Measurements from ENCODE around the gene INTS12. TPM values are rescaled to one million over a fixed set of nuclear protein-coding genes. Genes with fewer than 3 reads are reported as not detected.

INTS12 gene
- total and polyA plus RNA-seq, 10 of the 15 experiments (the other 5 are each of a cell fraction or from before 2014, with no cell fraction given): 24.2 to 52.4 (median 37.3) TPM

- ChIA-PET POLR2A (interaction anchor here (0.7 kb wide), 1 partner anchor 13 kb away, joined by 3 read pairs; no protein-coding TSS in a partner anchor), CTCF (interaction anchor here (0.7 to 2.6 kb wide), 4 partner anchors 9 to 136 kb away, joined by 3 to 14 read pairs (median 8); no protein-coding TSS in a partner anchor), RAD21 (ENCODE audit: unreplicated experiment) (interaction anchor here (1.4 to 3.8 kb wide), 2 partner anchors 19 to 136 kb away, joined by 3 to 13 read pairs; no protein-coding TSS in a partner anchor), SMC1A (ENCODE audit: uncharacterized antibody, unreplicated experiment) (interaction anchor here (1.0 to 13.3 kb wide), 5 partner anchors 13 to 58 kb away, joined by 3 to 130 read pairs (median 3); no protein-coding TSS in a partner anchor)
- intact Hi-C loops (cut with micrococcal nuclease; ENCODE audit: unreplicated experiment): no loop called here
- no peak overlapping the region for H3K27ac ChIP-seq (ENCODE audit: control insufficient read depth, insufficient read depth)
- no TSS peak for BruUV-seq (replicated peaks)
- H3K27me3 ChIP-seq (replicated peaks in 1 of 2; ENCODE audit: control insufficient read depth in 2 of 2, insufficient read depth in 2 of 2, low read length in 1 of 2): no peaks in the 10 kb centered on the region
- no peak for ATAC-seq
- in situ Hi-C loops (cut with MboI): no loop called here
- no peak overlapping the region for H3K4me2 ChIP-seq (ENCODE audit: control insufficient read depth, insufficient read depth)
- FAIRE-seq: no peak
- H4K20me1 ChIP-seq (ENCODE audit: control insufficient read depth, insufficient read depth): no peaks in the 10 kb centered on the region
- DNase-seq (ENCODE audit: low read depth, low spot score): no peak
- H3K79me2 ChIP-seq (ENCODE audit: control insufficient read depth, insufficient read depth, low read length): no peaks in the 10 kb centered on the region
- no peak overlapping the region for H2AFZ ChIP-seq (ENCODE audit: control insufficient read depth, low read depth, low read length)
- no peaks in the 10 kb centered on the region; the same call in 2 of the 3 replicates for H3K9me3 ChIP-seq (replicated peaks; ENCODE audit: control insufficient read depth, insufficient read depth, low read length)
- TF ChIP-seq ELK1 (IDR thresholded peaks at IDR 0.05; ENCODE audit: low read depth, low read length): no peak
- TF ChIP-seq ZBTB40 (IDR thresholded peaks at IDR 0.05; ENCODE audit: borderline replicate concordance): no peak
- no peak for TF ChIP-seq ZNF207 (IDR thresholded peaks at IDR 0.05; ENCODE audit: borderline replicate concordance)
- no peak for TF ChIP-seq EGR1 (IDR thresholded peaks at IDR 0.05; ENCODE audit: borderline replicate concordance in 1 of 2, low read depth in 2 of 2, low read length in 2 of 2)
- TF ChIP-seq CBX3 (IDR thresholded peaks at IDR 0.05; ENCODE audit: borderline replicate concordance, low read depth): no peak
- no peak for TF ChIP-seq RCOR1 (conservative IDR thresholded peaks at IDR 0.05; ENCODE audit: low read depth, low read length)
- no peaks in the 10 kb centered on the region for H3K36me3 ChIP-seq (ENCODE audit: control insufficient read depth in 2 of 2, insufficient read depth in 2 of 2, low read length in 1 of 2)
- H3K9ac ChIP-seq (ENCODE audit: control insufficient read depth, insufficient read depth, low read length): no peak overlapping the region
- no peaks in the 10 kb centered on the region for H3K4me1 ChIP-seq (ENCODE audit: control insufficient read depth, insufficient read depth, low read length)
- H3K4me3 ChIP-seq: no peak overlapping the region
These were observed 51.2 kb downstream of the INTS12 start for GRCh38 chr4:105657117-105657765.
